T-helper 1 cell (primary cell): Measurements from ENCODE around the gene STON2.
"Not testable (repeated sequence)": the region's sequence is repeated elsewhere in the genome, so short reads cannot be mapped to it uniquely, and the experiment has no call there.

Source experiments
- DNase-seq, 5 donors: peaks; one replicate each; pipeline ENCODE4 v3.0.0-alpha.2; 2012 to 2020

Gene STON2

DNA sequence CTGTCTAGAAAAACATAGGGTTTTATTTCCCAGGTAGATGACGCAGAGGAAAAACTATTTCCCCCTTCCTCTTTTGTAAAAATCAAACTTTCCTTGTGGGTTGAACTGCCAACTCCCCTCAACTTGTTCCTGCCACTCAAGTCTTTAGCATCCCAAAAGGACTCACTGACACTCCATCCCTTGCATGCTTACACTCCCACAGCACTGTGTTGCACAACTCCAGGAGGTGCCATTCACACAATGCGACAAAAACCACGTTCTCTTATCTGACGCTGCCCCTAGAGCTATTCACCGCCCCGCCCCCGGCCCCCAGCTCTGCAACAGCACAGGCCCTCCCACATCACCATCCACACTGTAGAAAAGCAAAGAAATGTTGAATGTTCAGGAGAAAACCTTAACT lies 16.9 kb upstream of the STON2 start:
- DNase-seq = no peak

DNA sequence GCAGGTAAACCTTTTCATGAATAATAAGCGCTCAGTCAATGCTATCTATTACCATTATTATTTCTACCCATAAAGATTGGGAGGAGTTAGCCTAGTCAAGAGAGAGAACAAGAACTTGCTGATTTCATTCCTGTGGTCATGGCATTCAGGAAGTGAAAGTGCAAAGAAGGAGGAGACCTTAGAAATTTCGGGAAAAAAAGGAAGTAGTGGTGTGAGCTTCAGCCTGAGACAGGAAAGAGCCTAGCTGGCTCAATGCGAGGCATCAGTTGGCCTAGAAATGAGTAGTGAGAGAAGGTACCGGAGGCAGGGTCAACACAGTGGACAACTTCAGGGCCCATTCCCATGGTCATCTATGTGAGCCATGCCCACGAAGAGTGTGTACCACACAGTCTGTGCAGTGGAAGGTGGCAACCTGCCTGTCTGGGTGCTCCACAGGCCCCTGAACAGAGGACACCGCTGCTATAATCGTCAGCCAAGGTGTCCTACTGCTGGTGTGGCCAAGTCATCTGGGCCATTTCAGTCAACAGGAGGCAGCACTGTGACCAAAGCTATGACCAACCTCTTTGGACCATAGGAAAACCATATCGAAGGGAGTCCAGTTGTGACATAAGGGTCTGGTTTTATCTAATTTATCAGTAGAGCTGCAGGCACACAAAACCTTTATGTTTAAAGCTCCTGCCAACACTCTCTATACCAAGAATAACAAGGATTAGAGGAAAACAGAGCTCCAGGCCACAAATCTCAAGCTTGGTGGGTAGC lies 16.2 kb upstream of the STON2 start:
- DNase-seq = no peak

DNA sequence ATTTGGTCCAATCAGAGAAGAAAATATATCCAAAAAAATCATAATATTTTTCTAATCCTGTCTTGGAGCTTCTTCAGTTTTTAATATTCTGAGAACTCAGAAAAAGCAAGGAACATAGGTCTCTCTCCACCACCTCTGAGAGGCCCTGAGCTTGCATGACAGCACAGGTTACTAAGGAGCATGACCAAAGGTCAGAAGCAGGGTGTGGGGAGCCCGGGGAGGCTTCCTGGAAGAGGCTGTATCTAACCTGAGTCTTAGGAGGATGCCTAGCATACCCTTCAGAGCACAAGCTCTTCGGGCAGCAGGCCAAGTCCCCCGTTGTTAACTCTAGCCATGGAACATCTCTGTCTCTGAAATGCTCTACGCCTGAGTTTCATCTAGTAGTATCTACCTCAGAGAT lies 15.7 kb upstream of the STON2 start:
- DNase-seq = no peak

DNA sequence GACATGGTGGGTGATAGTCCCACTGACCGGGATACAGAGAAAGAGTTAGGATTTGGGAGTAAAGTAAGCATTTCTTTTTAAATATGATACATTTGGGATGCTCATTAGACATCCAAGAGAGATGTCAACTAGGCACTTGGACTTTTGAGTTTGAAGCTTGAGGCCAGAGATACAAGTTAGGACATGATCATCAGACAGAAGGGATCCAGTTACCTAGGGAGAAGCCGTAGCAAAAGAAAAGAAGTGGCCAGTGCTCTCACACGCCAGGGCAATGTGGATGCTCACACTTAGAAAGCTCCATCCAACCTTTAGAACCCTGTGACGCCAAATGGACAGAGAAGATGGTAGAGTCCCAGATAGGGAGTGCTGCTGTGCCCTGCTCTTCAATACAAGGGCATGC lies 14.0 kb upstream of the STON2 start:
- DNase-seq = no peak

DNA sequence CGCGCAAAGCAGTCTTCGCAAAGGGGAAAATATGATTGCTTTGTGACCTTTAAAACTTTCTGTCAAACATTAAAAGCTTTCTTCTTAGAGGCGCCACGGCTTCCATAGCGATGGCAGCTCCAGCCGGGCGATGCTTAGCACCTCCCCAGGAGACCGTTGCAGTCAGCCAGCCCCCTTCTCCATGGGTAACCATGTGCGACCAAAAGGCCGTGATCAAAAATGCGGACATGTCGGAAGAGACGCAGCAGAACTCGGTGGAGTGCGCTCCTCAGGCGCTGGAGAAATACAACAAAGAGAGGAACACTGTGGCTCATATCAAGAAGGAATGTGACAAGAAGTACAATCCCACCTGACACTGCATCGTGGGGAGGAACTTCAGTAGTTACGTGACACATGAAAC lies 12.7 kb upstream of the STON2 start:
- DNase-seq = no peak

DNA sequence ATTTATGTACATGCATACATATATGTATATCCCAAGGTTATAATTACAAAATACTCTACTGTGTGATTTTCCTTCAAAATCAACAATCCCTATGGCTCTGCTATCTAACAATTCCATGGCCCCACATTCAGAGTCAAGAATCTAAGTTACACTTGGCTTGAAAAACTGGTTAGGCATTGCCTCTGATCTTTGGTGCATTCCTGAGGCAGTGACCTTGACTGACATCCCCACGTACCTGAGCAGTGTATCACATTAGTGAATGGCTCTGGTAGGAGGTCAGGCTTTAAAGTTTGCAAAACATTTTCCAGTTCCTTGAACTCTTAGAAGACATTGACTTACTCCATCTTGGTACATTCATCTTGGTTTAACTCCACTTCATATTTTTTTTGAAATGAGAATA lies 8.5 kb upstream of the STON2 start:
- no peak for DNase-seq

DNA sequence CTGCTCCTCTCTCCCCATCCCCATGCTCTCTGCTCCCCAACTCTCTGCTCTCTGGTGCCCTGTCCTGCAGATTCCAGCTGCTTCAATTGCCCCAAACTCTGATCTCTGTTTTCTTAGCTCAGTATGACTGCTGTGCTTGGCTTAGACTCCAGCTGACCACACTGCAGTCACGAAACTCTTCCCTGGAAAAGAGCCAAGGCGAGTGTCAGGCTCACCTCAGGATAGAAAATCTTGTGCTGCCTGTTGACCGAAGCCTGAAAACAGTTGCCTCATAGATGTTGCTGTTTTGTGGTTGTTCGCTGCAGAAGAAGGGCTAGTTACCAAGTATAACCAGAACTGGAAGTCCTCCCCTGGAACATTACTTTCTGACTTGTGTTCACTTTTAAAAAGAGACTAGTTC lies 6.7 kb upstream of the STON2 start:
- DNase-seq = no peak

DNA sequence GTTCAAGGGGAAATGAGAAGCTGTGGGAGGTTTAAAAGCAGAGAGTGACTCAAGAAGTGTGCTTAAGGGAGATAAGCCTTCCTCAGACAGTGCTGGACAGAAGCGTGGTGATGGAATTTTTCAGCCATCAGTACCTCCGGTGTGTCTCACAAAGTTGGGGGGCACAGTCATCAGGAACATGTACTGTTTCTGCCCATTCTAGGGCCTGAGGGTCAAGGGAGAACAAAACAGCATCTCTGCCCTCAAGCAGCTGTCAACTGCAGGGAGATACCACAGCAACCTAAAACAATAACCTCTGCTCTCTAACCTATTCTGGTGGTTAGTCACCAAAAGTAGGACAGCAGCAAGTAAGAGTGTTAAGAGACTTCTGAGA lies 2.0 kb upstream of the STON2 start:
- no peak for DNase-seq

DNA sequence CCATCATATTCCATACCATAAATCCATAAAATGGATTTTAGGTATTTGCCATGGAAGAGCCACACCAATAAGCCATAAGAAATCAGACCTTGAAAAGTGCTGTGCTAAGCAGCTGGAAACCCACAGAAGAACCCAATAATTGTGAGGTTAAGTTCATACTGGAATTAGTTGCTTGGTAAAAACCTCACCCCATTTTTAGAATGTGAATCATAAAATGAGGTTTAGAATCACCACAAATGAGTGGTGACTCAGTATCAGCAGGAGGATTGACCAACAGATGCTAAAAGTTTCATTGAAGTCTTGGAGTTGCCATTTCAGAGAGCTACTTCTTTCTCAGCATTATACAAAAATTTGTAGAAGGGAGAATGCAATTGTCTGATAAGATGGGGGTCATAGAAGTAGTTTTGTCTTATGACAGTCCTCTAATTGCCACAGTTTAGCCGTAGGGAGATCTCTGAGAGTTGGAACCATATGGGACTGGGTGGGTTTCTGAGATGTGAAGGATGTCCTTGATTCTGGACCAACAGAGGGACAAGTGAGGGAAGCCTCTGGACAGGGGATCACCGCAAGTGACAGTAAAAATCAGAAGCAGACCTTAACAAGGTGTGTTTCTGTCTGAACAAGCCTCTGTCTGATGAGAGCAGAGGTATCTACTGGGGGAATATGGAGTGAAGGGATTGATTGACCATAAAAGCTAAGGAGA lies 1.4 kb upstream of the STON2 start:
- DNase-seq = peak in 1 of 5 donors; percentile 58

DNA sequence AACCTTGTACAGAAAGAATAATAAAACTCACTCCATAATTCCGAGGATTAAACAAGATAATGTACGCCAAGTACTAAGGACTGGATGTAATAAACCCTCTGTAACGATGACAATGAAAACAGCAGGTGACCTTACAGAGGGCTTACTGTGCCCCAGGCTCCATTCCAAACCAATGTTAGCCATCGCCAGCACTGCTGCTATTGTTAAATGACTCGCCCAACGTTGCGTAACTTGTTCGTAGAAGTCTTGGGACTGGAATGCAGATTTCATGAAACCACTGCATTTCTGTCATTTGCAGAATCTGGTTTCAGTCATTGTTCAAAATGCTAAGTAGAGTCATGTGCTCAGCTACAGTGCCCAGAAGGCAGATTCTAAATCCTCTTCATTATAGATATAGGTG lies 728 bp upstream of the STON2 start:
- peak in 1 of 5 donors; percentile 42 for DNase-seq

DNA sequence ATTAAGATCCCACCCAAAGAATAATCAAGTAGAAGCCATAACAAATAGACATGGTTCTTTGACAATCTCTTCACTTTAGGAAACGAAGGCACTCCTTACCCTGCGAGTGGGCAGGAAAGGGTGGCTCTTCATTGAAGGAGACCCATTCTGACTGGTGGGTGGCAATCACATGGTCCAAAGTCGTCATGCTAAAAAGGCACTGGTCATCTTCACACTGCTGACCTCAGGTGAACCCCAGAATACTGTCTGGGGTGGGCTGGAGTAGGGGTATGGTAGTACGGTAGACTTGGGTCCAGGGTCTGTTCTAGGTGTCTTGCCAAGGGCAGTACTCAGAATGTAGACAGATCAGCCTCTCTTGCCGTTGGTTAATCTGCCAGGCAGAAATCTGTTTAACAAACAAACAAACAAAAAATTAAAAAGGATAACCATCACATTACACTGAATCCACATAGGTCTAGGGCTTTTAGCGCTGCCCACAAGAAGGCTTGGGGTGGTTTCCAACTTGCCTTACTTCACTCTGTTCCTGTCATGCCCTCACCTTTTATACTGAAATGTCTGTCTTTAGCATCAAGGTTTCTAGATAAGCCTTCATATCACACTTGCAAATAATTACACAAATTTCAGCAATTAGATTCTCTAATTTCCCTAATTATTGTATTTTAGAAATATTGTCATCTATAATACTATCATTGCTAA lies 1.8 kb downstream of the STON2 start:
- no peak for DNase-seq

DNA sequence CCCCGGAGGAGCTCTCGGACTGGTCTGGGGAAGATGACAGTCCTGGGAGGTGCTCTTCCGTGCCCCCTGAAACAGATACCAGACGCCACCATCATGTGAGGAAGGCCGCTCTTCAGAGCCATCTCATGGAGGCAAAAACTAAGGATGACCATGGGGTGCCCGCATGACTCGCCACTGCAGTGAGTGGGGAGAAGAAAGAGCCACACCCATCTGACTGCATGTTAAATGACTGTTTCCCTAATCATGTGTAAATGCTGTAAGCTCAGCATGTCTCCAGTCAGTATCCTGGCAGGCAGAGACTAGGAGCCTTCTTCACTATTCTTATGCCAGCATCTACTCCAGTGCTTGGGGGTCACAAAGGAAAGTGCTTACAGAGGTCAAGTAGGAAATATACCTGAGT lies 4.0 kb downstream of the STON2 start:
- DNase-seq = no peak

DNA sequence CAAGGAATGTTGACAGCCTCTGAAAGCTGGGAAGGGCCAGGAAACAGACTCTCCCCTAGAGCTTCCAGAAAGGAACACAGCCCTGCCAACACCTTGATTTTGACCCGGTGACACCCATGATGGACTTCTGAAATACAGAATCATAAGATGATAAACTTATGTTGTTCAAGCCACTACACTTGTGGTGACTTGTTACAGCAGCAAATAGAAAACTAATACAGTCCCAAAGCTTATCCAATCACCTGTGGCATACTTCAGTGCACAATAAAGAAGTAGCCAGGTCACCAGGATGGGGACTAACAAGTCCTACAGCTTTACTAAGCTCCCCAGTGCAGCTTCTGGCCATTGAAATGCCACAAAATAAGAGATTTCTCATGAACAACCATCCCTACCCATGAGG lies 5.4 kb downstream of the STON2 start:
- no peak for DNase-seq

DNA sequence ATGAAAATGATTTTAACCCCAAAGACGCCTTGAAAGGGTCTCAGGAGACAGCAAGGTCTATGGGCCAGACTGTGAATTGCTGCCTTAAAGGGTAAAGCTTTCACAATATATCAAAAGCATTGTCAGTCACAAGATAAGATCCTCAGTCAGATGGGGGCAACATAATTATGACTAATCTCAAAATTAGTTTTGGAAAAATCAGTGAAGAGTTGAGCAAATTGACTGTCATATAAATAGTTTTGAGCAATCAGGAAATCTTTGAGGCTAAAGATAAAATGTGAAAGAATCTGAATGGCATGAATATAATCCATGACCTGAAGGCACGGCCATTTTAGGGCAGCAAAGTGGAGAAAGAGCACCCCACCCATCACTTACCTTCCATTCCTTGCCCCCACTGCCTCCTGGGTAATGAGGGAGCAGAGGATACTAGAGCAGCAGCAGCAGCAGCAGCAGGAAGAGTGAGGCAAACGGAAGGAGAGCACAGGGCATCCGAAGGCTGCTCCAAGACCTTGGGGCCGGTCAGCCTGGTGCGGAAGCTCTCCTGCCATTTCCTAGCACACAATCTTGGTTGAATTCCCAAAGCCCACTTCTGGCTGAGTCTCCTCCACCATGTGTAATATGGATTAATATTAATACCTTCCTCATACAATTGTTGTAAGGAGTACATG lies 7.0 kb downstream of the STON2 start:
- no peak for DNase-seq

DNA sequence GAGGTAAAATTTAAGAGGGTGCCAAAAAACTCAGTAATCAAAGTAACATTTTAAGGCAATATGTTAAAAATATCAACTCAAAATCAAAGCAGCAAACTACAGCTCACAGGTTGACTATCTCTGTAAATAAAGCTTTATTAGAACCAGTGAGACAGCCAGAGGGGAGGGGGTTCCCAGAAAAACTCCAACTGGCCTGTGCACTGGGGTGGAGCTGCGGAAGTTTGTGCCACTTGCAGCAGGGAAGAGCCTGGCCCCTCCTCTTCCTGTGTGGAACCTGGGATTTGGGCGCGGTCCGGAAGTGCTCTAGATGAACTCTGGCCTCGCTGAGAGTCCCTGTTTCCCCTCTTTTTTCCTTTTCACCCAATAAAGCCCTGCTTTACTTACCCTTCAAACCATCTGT lies 8.1 kb downstream of the STON2 start:
- DNase-seq = no peak

DNA sequence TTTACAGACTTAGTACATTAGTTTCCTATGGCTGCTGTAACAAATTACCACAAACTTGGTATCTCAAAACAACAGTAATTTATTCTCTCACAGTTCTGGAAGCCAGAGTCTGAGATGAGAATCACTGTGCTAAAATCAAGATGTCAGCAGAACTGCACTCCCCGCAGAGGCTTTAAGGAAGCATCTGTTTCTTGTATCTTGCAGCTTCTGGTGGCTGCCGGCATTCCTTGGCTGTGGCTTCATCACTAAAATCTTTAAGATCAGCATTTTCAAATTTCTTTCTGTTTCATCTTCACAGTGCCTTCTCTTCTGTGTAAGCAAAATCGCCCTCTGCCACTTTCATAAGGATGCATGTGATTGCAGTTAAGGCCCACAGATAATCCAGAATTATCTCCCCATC lies 9.4 kb downstream of the STON2 start:
- no peak for DNase-seq

DNA sequence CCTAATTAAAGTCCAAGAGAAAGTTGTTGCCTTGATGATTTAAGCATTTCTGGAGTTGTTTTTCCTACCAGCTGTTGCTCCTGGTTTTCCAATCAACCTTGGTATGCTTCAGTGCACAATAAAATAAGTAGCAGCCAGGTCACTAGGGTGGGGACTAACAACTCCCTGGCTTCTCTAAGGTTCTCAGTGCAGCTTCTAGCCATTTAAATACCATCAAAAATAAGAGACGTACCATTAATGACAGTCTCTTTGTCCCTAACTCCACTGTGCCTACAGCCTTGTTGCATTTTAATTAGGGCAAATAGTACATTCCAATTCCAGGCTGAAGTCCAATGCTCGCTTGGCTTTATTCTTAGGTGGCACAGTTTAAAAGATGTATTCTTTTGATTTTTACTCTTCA lies 11.8 kb downstream of the STON2 start:
- DNase-seq = no peak

DNA sequence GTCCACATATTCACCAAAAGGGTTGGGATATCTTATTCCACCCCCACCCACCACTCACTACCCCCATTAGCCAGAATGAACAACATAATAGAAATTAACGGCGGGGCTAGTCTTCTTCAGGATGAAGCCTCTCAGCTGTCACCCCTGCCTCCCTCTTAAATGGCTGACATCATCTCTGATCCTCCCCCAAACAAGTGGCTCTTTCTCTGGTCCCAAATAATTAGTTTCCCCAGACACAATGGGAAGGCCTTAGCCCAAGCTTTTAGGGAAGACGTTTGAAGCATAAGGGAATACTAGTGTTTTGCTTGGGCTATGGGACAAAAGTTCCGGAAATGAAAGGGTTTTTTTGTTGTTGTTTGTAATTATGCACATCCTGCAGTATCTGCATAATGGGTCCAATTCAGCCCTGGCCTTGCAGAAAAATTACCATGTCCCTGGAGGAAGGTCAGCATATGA lies 13.8 kb downstream of the STON2 start:
- no peak for DNase-seq

DNA sequence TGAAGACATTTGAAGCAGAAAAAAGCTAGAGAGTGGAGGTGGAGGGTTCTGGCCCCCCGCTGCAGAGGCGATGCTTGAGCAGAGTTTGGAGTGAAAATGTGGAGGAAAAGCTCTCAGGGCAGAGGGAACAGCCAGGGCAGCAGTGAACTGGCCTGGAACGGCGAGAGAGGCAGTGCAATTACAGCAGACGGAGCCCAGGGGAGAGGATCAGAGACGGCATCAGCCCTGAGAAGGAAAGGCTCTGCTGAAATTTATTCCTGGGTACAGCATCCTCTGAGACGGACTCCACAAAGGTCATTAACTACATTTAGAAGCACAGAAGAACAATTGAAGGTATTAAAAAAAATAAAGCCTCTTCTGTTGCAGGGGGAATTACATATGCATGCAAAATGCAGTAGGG lies 14.2 kb downstream of the STON2 start:
- no peak for DNase-seq

DNA sequence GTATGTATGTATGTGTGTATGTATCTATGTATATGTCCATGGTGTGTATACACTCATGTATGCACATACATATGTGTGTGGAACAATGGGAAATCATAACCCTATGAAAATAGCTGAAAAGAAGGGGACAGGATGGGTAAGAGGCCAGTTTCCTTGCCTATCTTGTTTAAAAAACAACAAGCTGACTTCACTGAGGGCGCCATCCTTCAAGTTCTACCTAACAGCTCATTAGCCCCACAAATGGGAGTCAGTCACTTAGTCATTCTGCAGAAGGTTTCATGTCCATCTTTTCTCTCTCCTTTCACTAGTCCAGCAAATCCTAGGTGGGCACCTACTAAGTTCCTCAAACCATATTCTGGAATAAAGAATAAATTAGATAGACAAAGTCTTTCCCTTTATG lies 14.7 kb downstream of the STON2 start:
- no peak for DNase-seq

DNA sequence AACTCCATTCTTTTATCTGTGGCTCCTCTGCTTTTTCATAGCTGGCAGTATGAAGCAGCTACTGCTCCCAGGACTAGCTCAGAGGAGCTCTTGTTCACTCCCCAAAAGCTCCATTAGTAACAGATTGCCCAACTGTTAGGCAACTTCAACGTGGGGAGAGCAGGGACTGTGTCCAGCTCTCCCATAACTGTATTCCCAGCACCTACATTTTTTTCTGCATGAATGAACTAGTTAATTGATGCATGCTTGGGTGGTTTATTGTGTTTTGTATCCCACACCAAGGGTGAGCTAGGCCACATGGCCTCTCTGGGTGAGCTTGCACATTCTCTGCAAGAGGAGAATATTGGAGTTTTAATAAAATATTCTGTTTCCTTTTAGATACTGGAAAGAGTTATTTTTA lies 15.2 kb downstream of the STON2 start:
- no peak for DNase-seq

DNA sequence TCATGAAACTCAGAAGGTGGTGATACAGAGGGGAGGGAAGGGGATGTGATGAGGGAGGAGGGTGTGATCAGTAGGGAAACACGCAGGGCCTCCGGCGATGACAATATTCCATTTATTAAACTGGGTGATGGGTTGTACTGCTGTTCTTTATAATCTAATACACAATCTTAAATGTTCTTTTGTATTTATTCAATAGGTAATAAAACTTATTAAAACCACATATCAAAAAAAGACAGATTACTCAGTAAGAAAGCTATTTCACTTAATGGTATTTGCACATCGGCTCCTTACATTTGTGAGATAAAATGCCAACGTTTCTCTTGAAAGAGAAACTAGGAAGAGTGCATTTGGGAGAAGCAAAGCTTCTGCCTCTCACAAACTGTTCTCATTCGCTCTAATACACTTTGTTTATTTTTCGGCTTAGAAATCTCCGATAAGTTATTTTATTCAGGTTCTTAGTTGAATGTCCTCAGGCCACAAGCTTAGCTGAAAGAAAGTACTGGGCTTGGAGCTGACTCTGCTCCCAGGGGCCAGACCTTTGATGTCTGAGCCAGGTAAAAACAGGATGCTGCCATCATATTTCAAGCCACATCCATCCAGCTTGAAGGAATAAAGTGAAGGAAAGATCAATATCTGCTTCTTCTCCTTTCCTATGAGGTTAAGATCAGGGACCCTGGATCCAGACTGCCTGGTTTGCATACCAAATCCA lies 17.5 kb downstream of the STON2 start:
- no peak for DNase-seq

DNA sequence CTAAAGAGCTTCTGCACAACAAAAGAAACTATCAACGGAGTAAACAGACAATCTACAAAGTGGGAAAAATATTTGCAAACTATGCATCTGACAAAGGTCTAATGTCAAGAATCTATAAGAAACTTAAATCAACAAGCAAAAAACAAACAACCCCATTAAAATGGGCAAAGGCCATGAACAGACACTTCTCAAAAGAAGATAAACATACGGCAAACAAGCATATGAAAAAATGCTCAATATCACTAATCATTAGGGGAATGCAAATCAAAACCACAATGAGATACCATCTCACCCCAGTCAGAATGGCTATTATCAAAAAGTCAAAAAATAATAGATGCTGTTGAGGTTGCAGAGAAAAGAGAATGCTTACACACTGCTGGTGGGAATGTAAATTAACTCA lies 20.1 kb downstream of the STON2 start:
- DNase-seq = not testable (repeated sequence)
